Measurements from ENCODE around the gene PLA2G2D.

DNA sequence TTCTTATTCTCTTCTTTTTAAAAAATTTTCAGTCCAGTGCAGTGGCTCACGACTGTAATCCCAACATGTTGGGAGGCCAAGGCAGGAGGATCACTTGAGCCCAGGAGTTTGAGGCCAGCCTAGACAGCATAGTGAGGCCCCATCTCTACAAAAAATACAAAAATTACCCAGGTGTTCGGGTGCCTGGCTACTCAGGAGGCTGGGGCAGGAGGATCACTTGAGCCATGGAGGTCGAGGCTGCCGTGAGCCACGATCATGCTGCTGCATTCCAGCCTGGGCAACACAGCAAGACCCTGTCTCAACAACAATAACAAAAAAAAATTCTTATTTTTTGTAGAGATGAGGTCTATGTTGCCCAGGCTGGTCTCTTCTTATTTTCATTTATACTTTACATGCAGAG lies 7.9 kb downstream of the PLA2G2D start:
- TF ChIP-seq, protein P1, sequence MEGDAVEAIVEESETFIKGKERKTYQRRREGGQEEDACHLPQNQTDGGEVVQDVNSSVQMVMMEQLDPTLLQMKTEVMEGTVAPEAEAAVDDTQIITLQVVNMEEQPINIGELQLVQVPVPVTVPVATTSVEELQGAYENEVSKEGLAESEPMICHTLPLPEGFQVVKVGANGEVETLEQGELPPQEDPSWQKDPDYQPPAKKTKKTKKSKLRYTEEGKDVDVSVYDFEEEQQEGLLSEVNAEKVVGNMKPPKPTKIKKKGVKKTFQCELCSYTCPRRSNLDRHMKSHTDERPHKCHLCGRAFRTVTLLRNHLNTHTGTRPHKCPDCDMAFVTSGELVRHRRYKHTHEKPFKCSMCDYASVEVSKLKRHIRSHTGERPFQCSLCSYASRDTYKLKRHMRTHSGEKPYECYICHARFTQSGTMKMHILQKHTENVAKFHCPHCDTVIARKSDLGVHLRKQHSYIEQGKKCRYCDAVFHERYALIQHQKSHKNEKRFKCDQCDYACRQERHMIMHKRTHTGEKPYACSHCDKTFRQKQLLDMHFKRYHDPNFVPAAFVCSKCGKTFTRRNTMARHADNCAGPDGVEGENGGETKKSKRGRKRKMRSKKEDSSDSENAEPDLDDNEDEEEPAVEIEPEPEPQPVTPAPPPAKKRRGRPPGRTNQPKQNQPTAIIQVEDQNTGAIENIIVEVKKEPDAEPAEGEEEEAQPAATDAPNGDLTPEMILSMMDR (IDR thresholded peaks at IDR 0.05; ENCODE audit: low read depth, low read length, poor library complexity, severe bottlenecking) = no peak
- TF ChIP-seq EZH2phosphoT487 (IDR thresholded peaks at IDR 0.05; ENCODE audit: borderline replicate concordance, low read length) = no peak

Data from DOHH2 (cell line).